Body of pancreas (tissue), 4 donors: ENCODE data around the gene EDEM2.

Experiments
- POLR2A ChIP-seq, 3 donors: fragments of 450-650 bp; IDR thresholded peaks; one replicate each; pipeline ENCODE4 v1.6.1; 2016; ENCODE audit warnings: antibody characterized with exemption in 3 of 3, mild to moderate bottlenecking in 2 of 3
- TF ChIP-seq, protein P1 (sequence below), 7 experiments: fragments of 450-650 bp in 4 of 7; fragments of 200-600 bp in 3 of 7; sonication (generic) in 3 of 7; IDR thresholded peaks; one replicate each; pipeline ENCODE4 v1.5.1; 2016 to 2019; ENCODE audit warnings: antibody characterized with exemption in 7 of 7

DNA sequence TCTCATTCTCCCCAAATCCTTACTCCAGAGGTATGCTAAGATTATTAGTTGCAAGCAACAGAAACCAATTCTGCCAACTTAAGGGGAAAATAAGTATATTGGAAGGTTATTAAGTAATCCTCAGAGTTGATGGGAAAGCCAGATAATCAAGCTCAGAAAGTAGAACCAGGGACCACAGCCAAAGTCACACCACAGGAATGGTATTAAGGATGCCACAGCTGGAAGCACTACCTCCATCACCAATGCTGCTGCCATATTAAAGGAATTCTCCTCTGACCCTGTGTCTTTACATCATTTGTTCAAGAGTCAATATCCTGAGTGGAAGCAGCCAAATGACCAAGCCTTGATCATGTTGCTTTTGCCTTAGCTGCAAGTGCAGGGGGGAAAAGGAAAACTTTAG, 34.6 kb upstream of the EDEM2 start:
- TF ChIP-seq, protein P1, sequence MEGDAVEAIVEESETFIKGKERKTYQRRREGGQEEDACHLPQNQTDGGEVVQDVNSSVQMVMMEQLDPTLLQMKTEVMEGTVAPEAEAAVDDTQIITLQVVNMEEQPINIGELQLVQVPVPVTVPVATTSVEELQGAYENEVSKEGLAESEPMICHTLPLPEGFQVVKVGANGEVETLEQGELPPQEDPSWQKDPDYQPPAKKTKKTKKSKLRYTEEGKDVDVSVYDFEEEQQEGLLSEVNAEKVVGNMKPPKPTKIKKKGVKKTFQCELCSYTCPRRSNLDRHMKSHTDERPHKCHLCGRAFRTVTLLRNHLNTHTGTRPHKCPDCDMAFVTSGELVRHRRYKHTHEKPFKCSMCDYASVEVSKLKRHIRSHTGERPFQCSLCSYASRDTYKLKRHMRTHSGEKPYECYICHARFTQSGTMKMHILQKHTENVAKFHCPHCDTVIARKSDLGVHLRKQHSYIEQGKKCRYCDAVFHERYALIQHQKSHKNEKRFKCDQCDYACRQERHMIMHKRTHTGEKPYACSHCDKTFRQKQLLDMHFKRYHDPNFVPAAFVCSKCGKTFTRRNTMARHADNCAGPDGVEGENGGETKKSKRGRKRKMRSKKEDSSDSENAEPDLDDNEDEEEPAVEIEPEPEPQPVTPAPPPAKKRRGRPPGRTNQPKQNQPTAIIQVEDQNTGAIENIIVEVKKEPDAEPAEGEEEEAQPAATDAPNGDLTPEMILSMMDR (IDR thresholded peaks at IDR 0.05): no peak
- TF ChIP-seq POLR2A (IDR thresholded peaks at IDR 0.05): no peak
